Rectal smooth muscle tissue (tissue), 1 donor: ENCODE results near the gene FHOD3.
A peak's percentile ranks its signal among the peaks of the same experiment; 100 is the strongest.
"Not testable (repeated sequence)": the region's sequence is repeated elsewhere in the genome, so short reads cannot be mapped to it uniquely, and the experiment has no call there.

Experiments used
- H3K27ac ChIP-seq: one replicate; pipeline ENCODE4 v1.7.0; 2013; ENCODE audit warnings: low read depth, low read length, inconsistent platforms
- H3K27me3 ChIP-seq: one replicate; pipeline ENCODE4 v1.7.0; 2013; ENCODE audit warnings: low read length; ENCODE audit not compliant: control insufficient read depth, insufficient read depth
- H3K36me3 ChIP-seq: one replicate; pipeline ENCODE4 v1.7.0; 2013; ENCODE audit warnings: low read length; ENCODE audit not compliant: control insufficient read depth, insufficient read depth
- H3K4me1 ChIP-seq: one replicate; pipeline ENCODE4 v1.7.0; 2013; ENCODE audit warnings: low read length; ENCODE audit not compliant: control insufficient read depth, insufficient read depth
- H3K4me3 ChIP-seq: one replicate; pipeline ENCODE4 v1.7.0; 2013; ENCODE audit warnings: low read length
- H3K9ac ChIP-seq: one replicate; pipeline ENCODE4 v1.7.0; 2013; ENCODE audit warnings: low read length

The FHOD3 gene

DNA sequence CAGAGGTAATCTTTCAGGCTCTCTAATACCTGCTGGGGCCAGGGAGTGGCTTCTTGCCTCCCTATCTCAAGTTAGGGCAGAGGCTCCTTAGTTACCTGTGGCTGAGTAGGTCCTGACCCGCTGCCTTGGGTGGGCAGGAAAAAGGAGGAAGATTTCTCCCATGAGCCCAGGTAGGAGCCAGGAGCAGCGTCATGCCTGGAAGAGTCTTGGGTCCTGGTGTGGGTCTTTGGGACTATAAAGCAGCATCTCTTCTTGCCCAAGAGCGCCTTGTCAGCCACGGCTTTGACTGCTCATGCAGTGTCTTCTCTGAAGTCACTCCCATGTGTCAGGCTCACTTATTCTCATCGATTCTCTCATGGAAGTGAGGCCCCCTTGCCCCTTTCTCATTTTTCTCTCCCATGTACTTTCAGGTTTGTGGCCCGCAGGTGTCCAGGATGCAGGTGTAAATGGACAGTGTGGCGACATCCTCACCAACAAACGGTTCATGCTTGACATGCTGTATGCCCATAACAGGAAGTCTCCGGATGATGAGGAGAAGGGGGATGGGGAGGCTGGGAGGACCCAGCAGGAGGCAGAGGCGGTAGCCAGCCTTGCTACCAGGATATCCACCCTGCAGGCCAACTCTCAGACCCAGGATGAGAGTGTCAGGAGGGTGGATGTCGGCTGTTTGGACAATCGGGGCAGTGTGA is 420.1 kb downstream of the FHOD3 start:
- no peak overlapping the region for H3K9ac ChIP-seq
- H3K27ac ChIP-seq: no peak overlapping the region
- H3K4me1 ChIP-seq: no peaks in the 10 kb centered on the region
- no peak overlapping the region for H3K4me3 ChIP-seq
- H3K27me3 ChIP-seq: no peaks in the 10 kb centered on the region
- H3K36me3 ChIP-seq: no peaks in the 10 kb centered on the region

DNA sequence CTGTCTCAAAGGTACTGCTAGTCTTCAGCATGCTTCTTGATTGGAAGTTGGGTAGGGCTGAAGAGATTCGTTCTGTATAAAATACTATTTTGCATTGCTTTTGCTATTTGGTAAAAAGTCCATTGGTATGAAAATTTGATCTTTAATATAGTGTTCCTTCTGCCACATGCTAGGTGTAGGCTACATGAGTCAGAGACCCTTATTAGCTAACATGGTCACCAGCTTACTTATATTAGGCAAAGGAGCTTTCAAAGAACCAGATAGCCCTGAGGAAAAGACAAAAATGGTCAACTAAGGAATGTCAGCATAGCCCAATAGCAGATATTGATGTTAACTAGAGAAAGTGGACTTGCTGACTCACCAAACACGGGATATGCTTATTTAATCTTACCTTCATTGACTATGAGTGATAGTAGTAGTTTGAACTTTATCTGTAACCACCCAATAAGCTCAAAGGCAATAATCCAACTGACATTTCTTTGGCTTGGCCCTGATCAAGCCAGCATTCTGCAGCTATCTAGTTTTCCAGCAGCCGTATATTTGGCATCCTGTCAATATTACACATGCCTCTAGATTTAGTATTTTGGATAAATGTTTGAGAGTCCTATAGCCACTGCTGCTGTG is 421.3 kb downstream of the FHOD3 start:
- H3K4me3 ChIP-seq: no peak overlapping the region
- H3K4me1 ChIP-seq: no peaks in the 10 kb centered on the region
- H3K36me3 ChIP-seq: no peaks in the 10 kb centered on the region
- H3K27me3 ChIP-seq: no peaks in the 10 kb centered on the region
- no peak overlapping the region for H3K9ac ChIP-seq
- H3K27ac ChIP-seq: no peak overlapping the region

DNA sequence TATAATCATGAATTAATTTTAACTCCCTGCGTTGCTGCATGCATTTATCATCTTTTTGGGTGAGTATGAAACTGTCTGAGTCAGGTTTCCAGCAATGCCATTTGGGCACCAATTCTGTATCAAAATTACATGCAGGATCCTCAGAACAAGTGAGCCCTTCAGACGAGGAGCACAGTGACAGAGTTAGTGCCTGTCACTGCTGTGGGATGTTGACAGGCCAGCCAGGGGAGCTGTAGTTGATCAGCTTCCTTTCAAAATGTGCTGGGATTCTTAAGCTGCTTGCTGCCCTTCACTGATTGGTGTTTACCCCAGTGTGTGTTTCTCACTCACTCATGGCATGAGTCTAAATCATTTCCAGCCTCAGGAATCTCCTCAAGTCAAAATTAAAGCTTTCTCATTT is 422.1 kb downstream of the FHOD3 start:
- no peaks in the 10 kb centered on the region for H3K4me1 ChIP-seq
- no peaks in the 10 kb centered on the region for H3K27me3 ChIP-seq
- H3K9ac ChIP-seq: no peak overlapping the region
- H3K36me3 ChIP-seq: no peaks in the 10 kb centered on the region
- no peak overlapping the region for H3K27ac ChIP-seq
- no peak overlapping the region for H3K4me3 ChIP-seq

DNA sequence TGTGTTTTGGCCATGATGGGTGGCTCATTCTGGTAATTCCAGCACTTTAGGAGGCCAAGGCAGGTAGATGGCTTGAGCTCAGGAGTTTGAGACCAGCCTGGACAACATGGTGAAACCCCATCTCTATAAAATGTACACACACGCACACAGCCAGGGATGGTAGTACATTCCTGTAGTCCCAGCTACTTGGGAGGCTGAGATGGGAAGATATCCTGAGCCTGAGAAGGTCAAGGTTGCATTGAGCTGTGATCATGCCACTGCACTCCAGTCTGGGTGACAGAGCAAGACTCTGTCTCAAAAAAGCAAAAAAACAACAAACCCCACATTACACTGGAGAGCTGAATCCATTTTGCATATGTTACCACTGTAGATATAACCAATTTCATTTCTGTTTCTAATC is 423.8 kb downstream of the FHOD3 start:
- H3K4me1 ChIP-seq, H3K27me3 ChIP-seq, H3K4me3 ChIP-seq, H3K27ac ChIP-seq, H3K9ac ChIP-seq, H3K36me3 ChIP-seq: not testable (repeated sequence)

DNA sequence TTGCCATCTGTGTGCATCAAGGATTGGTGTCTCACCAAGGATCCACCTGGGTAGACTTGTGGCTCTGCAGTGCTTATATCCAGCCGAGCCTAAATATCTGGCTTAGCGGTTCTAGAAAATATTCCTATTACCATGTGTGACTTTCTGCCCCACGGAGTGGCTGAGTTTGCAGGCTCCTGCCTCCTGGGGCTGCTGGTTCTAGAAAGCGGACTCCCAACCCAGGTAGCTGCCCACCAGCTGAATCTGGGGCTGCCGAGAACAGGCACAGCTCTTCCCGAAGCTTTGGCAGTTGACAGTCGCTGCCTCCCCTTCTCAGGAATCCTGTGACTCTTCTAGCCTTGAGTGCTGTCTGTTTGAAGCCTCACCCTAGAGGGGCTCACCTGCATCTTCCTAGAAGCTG is 426.7 kb downstream of the FHOD3 start:
- H3K36me3 ChIP-seq: no peaks in the 10 kb centered on the region
- peaks cover 5% of the 10 kb centered on the region for H3K4me1 ChIP-seq
- H3K27me3 ChIP-seq: no peaks in the 10 kb centered on the region
- H3K27ac ChIP-seq: peak overlapping the region; percentile 16
- H3K9ac ChIP-seq: no peak overlapping the region
- peak overlapping the region; percentile 52 for H3K4me3 ChIP-seq

DNA sequence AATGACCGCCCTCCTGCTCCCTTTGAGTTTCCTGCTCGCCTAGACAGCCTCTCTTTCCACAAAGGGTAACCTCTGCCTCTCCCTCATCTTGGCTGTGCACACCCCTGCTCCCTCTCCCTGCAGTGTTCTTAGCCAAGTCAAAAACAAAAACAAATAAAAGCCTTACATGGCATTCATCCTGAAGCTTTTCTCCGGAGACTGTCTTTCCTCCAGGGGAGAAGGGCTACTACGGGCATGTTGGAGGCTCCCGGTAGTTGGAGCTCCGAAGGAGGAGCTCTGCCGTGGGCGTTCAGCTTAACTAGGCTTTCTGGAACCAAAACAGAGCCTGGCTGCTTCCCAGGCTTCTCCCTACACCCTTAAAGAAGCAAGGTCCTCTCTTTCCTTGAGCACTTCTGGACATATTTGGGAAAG is 427.1 kb downstream of the FHOD3 start:
- H3K4me3 ChIP-seq: peak overlapping the region; percentile 52
- H3K27ac ChIP-seq: peak overlapping the region; percentile 16
- peaks cover 5% of the 10 kb centered on the region for H3K4me1 ChIP-seq
- no peak overlapping the region for H3K9ac ChIP-seq
- no peaks in the 10 kb centered on the region for H3K27me3 ChIP-seq
- H3K36me3 ChIP-seq: no peaks in the 10 kb centered on the region

DNA sequence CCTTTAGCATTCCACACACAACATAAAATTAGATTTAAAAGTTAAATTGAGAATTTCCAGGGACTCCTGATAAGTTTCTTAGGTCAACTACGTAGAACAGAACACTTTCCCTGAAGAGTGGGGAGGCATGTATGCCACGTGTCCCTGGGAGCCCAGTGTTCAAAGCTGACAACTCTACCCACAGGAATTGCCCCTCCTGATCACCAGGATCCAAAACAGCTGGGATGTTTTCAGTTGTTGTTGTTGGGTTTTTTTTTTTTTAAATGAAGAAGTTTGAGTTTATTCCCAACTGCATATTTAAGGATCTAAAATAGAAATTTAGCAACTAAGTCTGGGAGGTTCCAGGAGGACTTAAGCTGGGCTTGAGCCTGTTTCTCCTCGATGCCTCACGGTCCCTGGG is 430.8 kb downstream of the FHOD3 start:
- H3K27ac ChIP-seq: no peak overlapping the region

DNA sequence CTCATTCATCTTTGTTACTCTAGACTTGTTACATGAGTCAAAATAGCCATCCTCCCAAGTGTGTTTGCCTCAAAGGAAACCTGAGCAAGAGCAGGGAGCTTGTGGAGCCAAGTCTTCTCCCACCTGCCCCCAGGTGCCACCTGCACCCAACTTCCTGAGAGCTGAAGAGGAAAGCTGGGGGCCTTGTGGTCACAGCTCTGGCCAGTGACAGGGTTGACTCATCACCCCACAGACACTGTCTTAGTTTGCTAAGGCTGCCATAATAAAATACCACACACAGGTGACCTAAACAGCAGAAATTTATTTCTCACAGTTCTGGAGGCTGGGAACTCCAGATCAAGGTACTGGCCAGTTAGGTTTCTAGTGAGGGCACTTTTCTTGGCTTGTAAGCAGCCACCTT is 431.7 kb downstream of the FHOD3 start:
- H3K36me3 ChIP-seq: peaks cover 3% of the 10 kb centered on the region
- H3K4me1 ChIP-seq: peaks cover 5% of the 10 kb centered on the region
- H3K4me3 ChIP-seq: no peak overlapping the region
- H3K9ac ChIP-seq: no peak overlapping the region
- no peaks in the 10 kb centered on the region for H3K27me3 ChIP-seq
- no peak overlapping the region for H3K27ac ChIP-seq

More for the DNA sequence above, 430.8 kb downstream of the FHOD3 start:
- Histone ChIP-seq H3K4me3 (no peak overlapping the region), H3K27me3 (no peaks in the 10 kb centered on the region), H3K4me1 (peaks cover 5% of the 10 kb centered on the region), H3K9ac (no peak overlapping the region), H3K36me3 (peaks cover 3% of the 10 kb centered on the region)

DNA sequence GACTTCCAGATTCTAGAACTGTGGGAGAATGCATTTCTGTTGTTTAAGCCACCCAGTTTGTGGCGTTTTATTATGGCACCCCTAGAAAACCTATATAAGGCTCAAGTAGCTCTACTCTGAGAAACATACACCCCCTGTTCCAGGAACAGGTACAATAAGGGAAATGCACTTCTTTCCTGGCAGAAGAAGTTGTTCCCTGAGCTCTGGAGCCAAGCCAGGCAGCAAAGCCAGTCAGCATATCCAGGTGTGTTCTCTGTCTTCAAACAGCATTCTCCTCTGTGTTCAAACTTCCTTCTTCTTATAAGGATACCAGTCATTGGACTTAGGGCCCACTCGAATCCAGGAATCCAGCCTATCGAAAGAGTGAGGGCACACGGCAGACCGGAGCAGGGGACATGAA is 434.8 kb downstream of the FHOD3 start:
- Histone ChIP-seq H3K27me3 (no peaks in the 10 kb centered on the region), H3K36me3 (peaks cover 3% of the 10 kb centered on the region), H3K9ac (no peak overlapping the region), H3K27ac (no peak overlapping the region), H3K4me1 (no peaks in the 10 kb centered on the region), H3K4me3 (no peak overlapping the region)

DNA sequence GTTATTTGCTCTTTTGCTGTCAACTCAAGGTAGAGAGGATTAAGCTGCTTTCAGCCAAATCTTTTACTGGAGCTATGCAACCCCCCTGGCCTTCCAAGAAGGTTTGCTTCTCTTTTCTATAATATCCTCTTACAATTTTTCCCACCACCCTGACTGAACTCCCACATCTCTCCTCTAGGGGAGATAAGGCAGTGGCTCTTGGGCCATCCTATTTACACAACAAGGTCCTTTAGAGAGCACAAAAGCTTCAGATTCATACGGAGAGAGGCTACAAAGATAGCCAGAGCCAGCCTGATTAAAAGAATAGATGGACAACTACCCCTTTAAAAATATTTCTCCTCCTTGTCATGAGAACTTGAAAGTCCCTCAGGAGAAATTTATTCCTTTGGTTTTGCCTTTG is 435.6 kb downstream of the FHOD3 start:
- H3K27me3 ChIP-seq: no peaks in the 10 kb centered on the region
- no peak overlapping the region for H3K9ac ChIP-seq
- H3K4me3 ChIP-seq: no peak overlapping the region
- H3K36me3 ChIP-seq: peaks cover 3% of the 10 kb centered on the region
- no peaks in the 10 kb centered on the region for H3K4me1 ChIP-seq
- H3K27ac ChIP-seq: no peak overlapping the region

DNA sequence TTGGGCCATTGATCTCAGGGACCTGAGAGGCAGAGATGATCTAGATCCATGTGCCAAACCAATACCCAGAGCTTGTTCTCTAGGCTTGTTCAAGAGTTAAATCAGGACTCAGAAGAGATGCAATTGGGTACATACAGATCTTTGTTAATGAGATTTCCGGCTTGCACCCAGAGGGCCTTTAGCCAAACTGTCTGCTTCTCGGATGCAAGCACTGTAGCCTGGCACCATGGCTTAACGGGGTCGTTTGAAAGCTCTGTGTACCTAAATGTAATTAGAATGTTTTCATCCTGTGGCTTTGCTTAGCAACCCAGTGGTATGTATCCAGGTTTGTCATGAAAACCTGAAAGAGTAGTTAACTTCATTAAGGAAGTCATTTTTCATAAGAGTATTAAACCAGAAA is 437.1 kb downstream of the FHOD3 start:
- H3K9ac ChIP-seq: no peak overlapping the region
- no peaks in the 10 kb centered on the region for H3K4me1 ChIP-seq
- peaks cover 3% of the 10 kb centered on the region for H3K36me3 ChIP-seq
- H3K27ac ChIP-seq: no peak overlapping the region
- H3K4me3 ChIP-seq: no peak overlapping the region
- no peaks in the 10 kb centered on the region for H3K27me3 ChIP-seq

DNA sequence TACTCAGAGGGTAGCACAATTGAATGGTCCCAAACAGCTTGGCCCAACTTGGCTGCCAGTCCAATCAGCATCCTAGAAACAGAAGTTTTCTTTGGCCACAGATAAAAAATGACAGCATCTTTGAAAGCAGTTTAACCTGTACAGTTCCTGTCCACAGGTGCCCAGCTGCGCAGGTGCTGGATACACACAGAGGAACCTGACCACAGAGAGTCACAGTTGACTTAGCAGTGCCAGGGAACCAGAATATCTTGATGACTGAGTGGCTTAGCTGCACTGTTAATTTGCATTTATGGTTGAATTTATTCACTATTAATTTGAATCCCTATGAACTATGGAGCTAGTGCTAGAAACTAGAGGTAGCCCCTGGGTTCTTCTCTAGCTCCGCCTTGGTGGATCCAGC is 437.6 kb downstream of the FHOD3 start:
- H3K27me3 ChIP-seq: no peaks in the 10 kb centered on the region
- H3K9ac ChIP-seq: no peak overlapping the region
- peaks cover 3% of the 10 kb centered on the region for H3K36me3 ChIP-seq
- H3K4me1 ChIP-seq: no peaks in the 10 kb centered on the region
- H3K4me3 ChIP-seq: no peak overlapping the region
- H3K27ac ChIP-seq: no peak overlapping the region

DNA sequence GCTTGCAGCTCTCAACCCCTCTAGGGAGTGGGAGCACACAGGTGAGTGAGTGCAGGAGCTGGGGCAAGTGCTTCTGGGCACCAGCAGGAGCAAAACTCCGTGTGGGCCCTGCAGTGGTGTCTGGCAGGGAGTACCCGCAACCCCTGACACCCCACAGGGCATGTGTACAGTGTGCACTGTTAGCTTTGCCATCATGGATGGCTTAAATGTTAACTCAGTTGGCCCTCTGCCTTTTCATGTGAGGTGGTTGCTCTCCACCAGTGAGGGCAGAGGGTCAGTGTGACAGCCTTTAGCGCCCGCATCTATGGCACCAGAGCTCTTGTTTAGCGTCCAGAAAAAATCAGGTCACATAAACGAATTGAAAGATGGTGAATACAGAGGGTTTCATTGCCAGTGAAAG is 438.6 kb downstream of the FHOD3 start:
- Histone ChIP-seq H3K27me3 (no peaks in the 10 kb centered on the region), H3K9ac (no peak overlapping the region), H3K4me3 (no peak overlapping the region), H3K27ac (no peak overlapping the region), H3K4me1 (no peaks in the 10 kb centered on the region), H3K36me3 (peaks cover 3% of the 10 kb centered on the region)
